HG03139 (cell line): ENCODE results near the gene DTNB.

Experiments used
- ATAC-seq: cut with Tn5 transposase; IDR thresholded peaks from one replicate; pipeline ENCODE4 v1.9.1; 2021; ENCODE audit not compliant: unreplicated experiment

Gene DTNB

GRCh38 chr2:25473758-25474340 lies 199.5 kb downstream of the DTNB start:
- ATAC-seq, result no peak

DNA sequence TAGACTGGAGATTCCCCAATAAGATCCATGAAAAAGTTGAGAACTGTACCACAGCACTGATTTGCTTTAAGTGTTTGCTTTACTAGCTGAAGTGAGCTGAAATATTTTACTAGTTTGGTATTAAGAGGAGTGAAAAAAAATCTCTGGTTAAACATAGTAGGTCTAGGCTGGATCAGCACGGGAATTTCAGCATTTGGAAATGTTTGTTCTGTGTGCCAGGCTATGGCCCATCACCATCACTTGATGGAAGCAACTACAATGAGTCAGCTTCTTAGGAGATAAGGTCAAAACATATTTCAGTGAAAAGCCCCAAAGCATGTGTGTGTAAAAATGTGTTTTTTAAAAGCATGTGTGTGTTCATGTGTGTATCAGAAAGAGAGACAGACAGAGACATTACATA lies 200.2 kb downstream of the DTNB start:
- ATAC-seq, result no peak

DNA sequence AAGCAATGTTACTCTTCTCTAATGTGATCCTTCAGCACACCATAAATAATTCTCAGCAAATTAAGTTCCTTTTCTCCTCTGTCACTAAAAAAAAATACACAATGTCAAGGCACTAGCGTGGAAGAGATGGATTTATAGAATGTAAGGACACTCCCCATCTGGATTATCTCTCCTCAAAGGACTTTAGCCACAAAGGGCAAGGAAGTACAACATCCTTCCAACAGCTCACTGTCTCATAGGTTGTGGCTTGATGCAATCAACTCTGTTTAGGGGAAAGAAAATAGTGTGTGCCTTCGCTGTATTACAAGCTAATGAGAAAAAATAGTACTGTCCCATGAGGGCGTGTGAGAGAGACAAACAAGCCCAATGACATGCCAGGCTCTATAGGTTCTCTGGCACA lies 202.6 kb downstream of the DTNB start:
- ATAC-seq, result no peak

- no peak for ATAC-seq
These were observed 205.6 kb downstream of the DTNB start for GRCh38 chr2:25467743-25468142.

- no peak for ATAC-seq
These were observed 211.4 kb downstream of the DTNB start for GRCh38 chr2:25462021-25462420.

- ATAC-seq, result no peak
These were observed 213.0 kb downstream of the DTNB start for GRCh38 chr2:25460261-25460905.

DNA sequence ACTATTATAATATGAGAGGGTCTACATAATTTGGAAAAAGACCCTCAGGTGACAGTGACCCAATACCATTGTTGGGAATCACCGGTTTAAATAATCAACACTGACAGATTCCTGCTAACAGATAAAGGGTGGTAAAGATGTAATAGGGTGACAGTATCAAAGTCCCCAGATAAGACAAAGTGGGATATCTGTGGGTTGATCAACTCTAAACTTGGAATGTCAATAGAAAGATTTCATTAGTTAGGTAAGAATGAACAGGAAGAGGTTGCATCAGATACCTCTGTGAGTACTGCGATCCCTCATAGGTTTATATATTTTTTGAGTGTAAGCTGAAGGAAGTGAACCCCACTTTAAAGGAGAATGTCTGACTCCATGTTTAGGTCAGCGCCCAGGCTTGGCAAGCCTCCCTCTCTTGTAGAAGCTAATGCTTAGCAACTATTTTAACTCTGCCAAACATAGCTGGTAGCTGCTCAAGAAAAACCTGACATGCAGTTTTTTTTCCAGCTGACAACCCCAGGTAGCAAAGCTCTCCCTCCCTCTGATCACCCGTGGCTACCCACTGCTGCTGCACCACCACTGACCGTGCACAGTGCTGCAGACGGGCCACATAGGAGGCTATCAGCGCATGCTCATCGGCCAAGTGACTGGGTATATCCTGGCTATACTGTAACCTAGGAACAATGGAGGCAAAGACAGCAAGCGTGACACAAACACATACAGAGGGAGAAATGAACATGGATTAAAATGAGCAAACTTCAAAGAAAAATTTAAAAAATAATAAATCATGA lies 218.4 kb downstream of the DTNB start:
- ATAC-seq, result no peak

DNA sequence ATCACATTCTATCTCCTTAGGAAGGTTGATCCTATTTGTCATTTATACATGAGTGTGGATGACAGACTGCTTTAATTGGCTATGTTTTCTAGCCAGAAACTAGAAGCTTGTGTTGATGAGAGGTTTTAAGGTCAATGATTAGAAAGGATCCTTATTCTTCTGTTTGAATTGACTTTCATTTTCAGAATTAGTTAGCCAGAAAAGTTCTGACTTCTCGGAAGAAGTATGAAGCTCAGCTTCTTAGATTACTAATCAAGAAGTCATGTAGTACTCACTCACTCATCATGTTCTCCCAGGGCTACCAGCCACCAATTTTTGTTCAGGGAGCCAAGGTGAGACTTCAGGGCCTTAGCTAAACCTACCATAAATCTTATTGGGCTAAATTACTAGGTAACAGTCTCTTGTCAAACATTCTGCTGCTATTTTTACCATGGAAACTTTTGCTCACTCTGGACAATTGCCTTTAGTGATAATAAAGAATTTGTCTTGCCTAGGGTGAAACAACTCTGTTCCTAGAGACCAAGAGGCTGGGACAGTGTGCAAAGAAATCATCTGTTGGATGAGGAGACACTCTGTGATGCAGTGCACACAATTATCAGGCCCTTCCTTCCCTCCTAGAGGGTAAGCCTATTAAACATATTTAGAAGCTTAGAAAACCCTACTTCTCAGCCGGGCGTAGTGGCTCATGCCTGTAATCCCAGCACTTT lies 220.0 kb downstream of the DTNB start:
- peak; percentile 63 for ATAC-seq

- no peak for ATAC-seq
These were observed 224.6 kb downstream of the DTNB start for GRCh38 chr2:25448808-25449207.

- no peak for ATAC-seq
These were observed 226.4 kb downstream of the DTNB start for GRCh38 chr2:25447018-25447417.

GRCh38 chr2:25446122-25446521 lies 227.3 kb downstream of the DTNB start:
- ATAC-seq, result no peak

GRCh38 chr2:25445464-25445863 lies 227.9 kb downstream of the DTNB start:
- ATAC-seq, result no peak

DNA sequence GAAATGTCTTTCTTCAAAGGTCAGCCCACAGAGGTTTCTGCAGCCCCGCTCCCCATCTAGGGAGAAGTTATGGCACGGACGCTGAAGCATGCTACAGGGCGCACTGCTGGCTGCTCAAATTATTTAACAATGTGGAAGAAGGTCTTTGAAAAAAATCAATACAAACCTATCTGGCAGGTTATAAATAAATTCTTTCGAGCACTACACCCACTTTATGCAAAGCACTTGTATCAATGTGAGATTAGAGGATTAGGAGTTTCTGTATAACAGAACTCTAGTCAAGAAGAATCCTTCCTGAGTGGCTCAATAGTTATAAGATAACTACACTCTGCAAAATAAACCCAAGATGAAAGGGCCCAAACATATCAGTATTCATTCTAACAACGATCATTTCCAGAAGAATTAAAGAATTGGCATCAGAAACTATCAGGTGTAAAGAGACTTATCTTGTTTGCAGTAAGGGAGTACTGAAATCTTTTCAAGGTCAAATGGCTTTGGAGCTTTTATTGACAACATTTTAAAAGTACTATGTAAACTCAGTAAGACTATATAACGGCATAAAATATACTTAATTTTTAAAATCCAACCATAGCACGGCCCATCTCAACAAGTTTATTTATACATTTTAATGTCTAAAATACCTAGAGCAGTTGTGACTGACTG lies 228.6 kb downstream of the DTNB start:
- no peak for ATAC-seq

DNA sequence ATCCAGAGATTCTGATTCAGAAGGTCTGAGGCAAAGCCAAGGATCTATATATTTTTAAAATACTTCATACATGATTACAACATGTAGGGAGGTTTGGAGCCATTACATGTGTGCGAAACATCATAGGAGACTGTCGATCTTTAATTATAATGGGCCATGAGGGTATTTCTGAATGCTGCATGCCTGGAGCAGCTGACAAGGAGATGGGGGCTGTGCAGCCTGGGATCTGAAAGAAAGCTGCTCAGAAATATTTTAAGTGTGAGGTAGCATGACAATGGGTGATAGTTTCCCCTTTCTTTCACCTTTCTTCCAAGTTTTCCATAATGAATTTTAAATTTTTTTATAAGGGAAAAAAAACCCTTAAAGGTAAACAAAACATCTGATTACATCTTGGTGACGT lies 229.6 kb downstream of the DTNB start:
- no peak for ATAC-seq

GRCh38 chr2:25441353-25441752 lies 232.0 kb downstream of the DTNB start:
- ATAC-seq, result no peak

DNA sequence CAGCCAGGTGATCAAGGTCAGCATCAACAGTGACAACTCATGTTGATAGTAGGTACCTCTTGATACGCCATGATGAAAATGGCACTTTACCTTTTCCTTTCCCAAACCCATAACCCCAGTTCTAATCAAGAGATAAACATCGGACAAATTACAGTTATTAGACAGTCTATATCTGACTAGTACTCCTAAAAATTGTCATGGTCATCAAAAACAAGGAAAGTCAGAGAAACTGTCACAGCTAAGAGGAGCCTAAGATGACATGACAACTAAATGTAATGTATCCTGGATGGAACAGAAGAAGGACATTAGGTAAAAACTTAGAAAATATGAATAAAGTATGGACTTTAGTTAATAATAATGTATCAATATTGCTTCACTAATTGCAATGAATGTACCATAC lies 234.6 kb downstream of the DTNB start:
- ATAC-seq, result no peak

DNA sequence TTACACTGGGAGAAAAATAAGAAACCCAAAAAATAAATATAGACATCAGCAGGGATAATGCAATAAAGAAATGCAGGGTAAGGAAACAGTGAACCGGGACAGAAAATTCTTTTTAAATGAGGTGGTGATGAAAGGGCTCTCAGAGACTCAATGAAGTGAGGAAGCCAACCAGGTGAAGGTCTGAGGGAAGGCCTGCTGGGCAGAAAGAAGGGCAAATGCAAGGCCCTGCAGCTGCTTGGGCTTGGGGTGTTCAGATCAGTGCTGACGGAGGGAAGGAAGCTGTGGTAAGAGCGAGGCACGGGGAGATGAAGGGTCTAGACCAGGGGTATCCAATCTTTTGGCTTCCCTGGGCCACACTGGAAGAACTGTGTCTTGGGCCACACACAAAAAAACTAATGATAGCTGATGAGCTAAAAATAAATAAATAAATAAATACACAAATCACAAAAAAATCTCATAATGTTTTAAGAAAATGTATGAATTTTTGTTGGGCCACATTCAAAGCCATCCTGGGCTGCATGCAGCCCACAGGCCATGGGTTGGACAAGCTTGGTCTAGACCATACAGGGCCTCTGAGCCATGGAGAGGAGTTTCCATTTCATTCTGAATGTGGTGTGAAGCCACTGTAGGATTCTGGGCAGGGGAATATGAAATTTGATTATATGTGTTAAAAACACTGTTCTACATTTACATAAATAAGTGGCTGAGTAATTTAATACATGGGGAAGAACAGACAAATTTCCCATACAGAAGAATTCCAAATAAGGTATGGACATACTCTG lies 235.3 kb downstream of the DTNB start:
- no peak for ATAC-seq

- no peak for ATAC-seq
These were observed 238.0 kb downstream of the DTNB start for GRCh38 chr2:25435421-25435820.

DNA sequence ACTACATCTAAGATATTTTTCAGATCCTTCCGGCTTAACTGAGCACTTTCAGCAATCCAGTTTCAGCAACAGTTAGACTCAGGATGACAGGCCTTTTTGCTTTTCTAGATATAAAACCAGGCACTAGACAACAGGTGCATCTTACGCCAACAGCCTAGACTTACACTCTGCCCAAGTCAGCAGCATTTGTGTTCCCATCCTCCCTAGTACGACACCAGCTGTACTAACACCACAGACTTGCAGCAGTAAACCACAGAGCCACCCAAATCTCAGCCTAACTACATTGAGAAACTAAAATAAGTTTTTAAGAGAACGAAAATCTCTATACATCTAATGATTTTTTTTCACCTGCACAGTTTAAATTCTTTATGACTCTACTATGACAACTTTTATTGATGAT lies 241.8 kb downstream of the DTNB start:
- no peak for ATAC-seq

DNA sequence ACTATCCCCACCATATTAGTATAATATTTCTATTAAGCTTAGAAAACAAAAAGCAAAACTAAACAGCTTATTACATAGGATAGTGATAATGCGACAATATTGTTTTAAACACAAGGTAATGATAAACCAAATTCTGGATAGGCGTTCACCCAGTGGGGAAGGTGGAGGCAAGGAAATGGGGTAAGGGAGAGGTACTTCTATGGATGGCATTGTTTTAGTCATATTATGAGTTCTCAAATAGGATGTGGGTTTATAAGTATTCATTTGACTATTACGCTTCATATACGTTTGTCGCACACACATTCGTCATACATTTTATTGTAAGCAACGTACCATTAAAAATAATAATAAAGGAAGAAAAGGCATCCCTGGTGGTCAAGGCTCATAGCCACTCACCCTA lies 242.8 kb downstream of the DTNB start:
- no peak for ATAC-seq
